DMS114 treated with DMSO at 0.1 percent for 48 hours (cell line): ENCODE data around the gene PRRG2.
A peak's percentile ranks its signal among the peaks of the same experiment; 100 is the strongest.

Experiments
- DNase-seq: peaks from one replicate; lab custom pipeline; 2025; ENCODE audit not compliant: unreplicated experiment; lab: John Stamatoyannopoulos, UW

The PRRG2 gene

GRCh38 chr19:49636233-49636932 is 55.3 kb downstream of the PRRG2 start:
- no peak for DNase-seq

GRCh38 chr19:49637821-49638738 is 57.0 kb downstream of the PRRG2 start:
- DNase-seq: no peak

- DNase-seq: no peak
Observed at GRCh38 chr19:49639401-49640112, 58.4 kb downstream of the PRRG2 start.

- DNase-seq: peak; percentile 97
Observed at GRCh38 chr19:49640113-49640898, 59.2 kb downstream of the PRRG2 start, which contains the start of gene RRAS. Gene RRAS, minus strand, starts transcription at chr19:49640143. Its CDS starts 45 bp downstream, at chr19:49640098.
